GM12865 (cell line): ENCODE measurements around the gene ECPAS.

Experiments used
- DNase-seq: peaks from one replicate; pipeline ENCODE4 v3.0.0; 2010; ENCODE audit warnings: low read depth
- H3K4me3 ChIP-seq: 2 replicates; pipeline ENCODE4 v1.5.1; 2011; ENCODE audit warnings: mild to moderate bottlenecking, low read depth, low read length, control low read depth
- TF ChIP-seq, protein P1 (sequence below): IDR thresholded peaks from 2 replicates; pipeline ENCODE4 v1.5.1; 2011; ENCODE audit warnings: low read length, control low read depth, low read depth, inconsistent platforms; ENCODE audit not compliant: insufficient read depth; ENCODE audit errors: missing control alignments

The ECPAS gene

DNA sequence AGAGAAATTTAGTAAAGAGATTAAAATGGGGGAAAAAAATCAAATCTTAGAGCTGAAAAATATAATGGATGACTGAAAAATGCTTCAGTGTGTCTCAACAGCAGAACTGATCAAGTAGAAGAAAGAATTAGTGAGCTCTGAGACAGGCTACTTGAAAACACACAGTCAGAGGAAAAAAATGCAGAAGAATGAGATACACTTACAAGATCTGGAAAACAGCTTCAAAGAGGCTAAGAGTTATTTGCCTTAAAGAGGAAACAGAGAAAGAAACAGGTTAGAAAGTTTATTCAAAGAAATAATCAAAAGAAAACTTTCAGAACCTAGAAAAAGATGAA, 83.7 kb downstream of the ECPAS start:
- DNase-seq: no peak
- TF ChIP-seq, protein P1, sequence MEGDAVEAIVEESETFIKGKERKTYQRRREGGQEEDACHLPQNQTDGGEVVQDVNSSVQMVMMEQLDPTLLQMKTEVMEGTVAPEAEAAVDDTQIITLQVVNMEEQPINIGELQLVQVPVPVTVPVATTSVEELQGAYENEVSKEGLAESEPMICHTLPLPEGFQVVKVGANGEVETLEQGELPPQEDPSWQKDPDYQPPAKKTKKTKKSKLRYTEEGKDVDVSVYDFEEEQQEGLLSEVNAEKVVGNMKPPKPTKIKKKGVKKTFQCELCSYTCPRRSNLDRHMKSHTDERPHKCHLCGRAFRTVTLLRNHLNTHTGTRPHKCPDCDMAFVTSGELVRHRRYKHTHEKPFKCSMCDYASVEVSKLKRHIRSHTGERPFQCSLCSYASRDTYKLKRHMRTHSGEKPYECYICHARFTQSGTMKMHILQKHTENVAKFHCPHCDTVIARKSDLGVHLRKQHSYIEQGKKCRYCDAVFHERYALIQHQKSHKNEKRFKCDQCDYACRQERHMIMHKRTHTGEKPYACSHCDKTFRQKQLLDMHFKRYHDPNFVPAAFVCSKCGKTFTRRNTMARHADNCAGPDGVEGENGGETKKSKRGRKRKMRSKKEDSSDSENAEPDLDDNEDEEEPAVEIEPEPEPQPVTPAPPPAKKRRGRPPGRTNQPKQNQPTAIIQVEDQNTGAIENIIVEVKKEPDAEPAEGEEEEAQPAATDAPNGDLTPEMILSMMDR: no peak
- no peak overlapping the region for H3K4me3 ChIP-seq

DNA sequence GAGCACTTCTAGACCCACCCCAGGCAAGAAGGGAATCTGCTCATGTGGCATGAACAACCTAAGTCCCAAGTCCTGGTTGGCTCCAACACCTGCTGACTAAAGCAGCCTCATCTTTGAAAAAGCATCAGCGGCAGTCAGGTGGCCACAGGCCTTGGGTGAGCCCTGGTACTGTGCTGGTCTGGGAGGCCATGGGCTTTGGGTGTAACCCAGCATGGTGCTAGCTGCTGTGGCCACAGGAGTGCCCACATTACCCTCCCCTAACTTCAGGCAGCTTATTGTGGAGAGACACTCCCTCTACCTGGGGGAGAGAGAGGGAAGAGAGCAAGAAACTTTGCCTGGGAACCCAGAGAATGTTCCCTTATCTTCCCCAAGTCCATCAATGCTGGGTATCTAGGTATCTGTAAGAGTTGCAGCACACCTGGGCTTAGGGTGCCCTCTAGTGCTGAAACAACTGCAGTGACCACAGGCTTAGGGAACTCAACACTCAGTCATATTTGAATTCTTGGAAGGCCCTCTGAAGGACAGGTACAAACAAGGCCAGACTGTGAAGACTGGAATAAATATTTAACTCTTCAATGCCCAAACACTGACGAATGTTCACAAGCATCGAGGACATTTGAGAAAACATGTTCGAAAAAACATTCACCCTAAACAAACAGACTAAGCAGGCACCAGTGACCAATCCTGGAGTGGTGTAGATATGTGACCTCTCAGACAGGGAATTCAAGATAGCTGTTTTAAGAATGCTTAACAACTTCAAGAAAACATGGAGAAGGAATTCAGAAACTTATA, 84.2 kb downstream of the ECPAS start:
- TF ChIP-seq, protein P1: peak; percentile 55
- no peak overlapping the region for H3K4me3 ChIP-seq
- peak; percentile 63 for DNase-seq

DNA sequence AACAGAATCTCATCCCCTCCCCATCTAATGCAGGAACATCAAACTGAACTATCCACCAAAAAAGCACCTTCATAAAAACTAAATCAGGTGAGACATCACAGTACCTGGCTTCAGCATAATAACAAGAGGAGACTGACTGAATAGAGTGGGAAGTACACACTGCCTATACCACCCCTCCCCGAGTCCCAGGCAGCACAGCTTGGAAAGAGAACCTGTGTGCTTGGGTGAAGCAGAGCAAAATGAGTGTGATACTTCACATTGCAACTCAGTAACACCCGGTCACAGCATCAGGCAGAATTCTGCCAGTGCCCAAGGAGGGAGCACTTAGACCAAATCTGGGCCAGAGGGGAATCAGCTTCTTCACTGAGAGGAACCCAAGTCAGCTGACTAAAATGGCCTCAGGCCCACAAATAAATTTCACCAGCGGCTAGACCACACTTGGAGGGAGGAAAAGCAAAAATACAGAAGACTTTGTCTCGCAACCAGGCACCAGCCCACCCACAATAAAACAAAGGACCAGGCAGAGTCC, 84.9 kb downstream of the ECPAS start:
- TF ChIP-seq, protein P1: no peak
- no peak for DNase-seq
- H3K4me3 ChIP-seq: no peak overlapping the region

DNA sequence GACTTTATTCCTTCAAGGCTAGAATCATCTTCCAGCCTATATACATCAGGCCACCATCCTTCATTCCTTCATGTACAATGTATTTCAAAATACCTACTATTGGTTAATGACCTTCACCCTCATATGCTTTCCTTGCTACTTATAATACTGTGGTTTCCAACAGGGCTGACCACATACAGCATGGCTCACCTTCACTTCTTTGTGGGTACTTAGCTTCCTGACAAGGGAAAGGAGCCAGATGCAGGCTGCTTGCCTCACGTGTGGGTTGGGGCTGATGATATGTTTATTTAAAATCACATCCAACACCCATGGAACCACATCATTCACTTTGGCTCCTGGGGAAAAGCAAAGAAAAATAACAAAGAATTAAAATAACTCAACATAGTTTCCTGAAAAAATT, 90.2 kb downstream of the ECPAS start:
- H3K4me3 ChIP-seq: no peak overlapping the region
- TF ChIP-seq, protein P1: no peak
- no peak for DNase-seq

DNA sequence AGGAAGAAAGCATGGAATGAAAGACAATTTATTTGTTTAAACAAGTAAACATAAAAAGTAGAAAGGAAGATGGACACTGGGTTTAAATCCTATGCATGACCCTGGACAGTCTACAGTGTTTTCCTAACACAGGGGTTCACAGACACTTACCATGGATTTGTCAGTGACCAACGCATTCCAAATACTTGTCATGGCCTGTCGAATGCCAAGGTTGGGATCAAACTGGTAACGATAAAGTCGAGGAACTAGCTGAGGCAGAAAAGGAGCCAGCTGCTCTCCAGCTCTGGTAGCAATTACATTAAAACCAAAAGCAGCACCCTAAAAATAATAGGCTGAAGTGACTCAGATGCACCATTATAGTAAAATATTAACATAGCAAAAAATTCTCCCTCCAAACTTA, 94.8 kb downstream of the ECPAS start:
- TF ChIP-seq, protein P1: no peak
- DNase-seq: no peak
- no peak overlapping the region for H3K4me3 ChIP-seq

DNA sequence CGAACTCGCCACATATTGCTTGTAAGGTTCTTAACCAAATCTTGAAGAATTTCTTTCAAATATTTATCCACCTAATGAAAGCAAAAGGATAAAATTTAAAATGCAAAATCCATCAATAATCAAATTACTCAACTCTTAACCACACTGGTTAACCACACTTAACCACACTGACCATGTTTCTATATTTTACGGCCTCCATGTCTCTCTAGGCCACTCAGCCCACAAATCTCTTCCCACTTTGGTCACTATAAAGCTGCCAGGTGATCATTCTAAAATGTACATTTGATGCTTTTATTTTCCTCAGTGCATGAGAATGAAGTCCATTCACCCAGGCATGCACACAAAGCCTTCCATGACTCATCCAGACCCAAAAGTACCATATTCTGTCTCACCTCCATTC, 97.8 kb downstream of the ECPAS start:
- no peak overlapping the region for H3K4me3 ChIP-seq
- TF ChIP-seq, protein P1: no peak
- DNase-seq: peak; percentile 56

DNA sequence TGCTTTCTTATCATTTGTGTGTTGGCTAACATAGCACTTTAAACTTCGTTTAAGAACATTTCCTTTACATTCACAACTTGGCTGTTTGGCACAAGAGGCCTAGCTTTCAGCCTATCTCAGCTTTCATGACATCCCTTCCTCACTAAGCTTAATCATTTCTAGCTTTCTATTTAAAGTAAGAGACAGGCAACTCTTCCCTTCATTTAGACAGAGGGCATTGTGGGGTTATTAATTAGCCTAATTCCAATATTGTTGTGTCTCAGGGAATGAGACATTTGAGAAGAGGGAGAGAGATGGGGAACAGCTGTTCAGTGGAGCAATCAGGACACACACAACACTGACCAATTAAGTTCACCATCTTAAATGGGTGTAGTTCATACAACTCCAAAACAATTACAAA, 103.2 kb downstream of the ECPAS start:
- no peak for DNase-seq
- TF ChIP-seq, protein P1: no peak
- H3K4me3 ChIP-seq: no peak overlapping the region
